Mesothelial cell of epicardium (in vitro differentiated cells): ENCODE measurements around the gene CEPT1. TPM values are rescaled to one million over a fixed set of nuclear protein-coding genes. Genes with fewer than 3 reads are reported as not detected.

Source experiments
- DNase-seq, 2 experiments: peaks; one replicate each; pipeline ENCODE4 v3.0.0; 2021; ENCODE audit warnings: low spot score in 2 of 2; ENCODE audit not compliant: unreplicated experiment in 2 of 2
- H3K27ac Mint-ChIP-seq: 2 replicates; pipeline ENCODE4 v1.8.0; 2021; ENCODE audit warnings: mixed read lengths
- H3K27me3 Mint-ChIP-seq: 2 replicates; pipeline ENCODE4 v1.8.0; 2021; ENCODE audit warnings: low read depth, mixed read lengths
- H3K36me3 Mint-ChIP-seq: 2 replicates; pipeline ENCODE4 v1.8.0; 2021; ENCODE audit warnings: mixed read lengths
- H3K4me1 Mint-ChIP-seq: 2 replicates; pipeline ENCODE4 v1.8.0; 2021; ENCODE audit warnings: mixed read lengths
- H3K4me3 Mint-ChIP-seq: 2 replicates; pipeline ENCODE4 v1.8.0; 2021; ENCODE audit warnings: mild to moderate bottlenecking, moderate library complexity, mixed read lengths
- H3K9me3 Mint-ChIP-seq: 2 replicates; pipeline ENCODE4 v1.8.0; 2021; ENCODE audit warnings: mixed read lengths
- total RNA-seq: library from RNA; stranded (reverse); gene quantifications from 3 replicates; pipeline ENCODE4 v1.2.1, GENCODE V29; 2021
- TF ChIP-seq, protein P1 (sequence below): fragments of 200-600 bp; sonication (generic); IDR thresholded peaks from one replicate; pipeline ENCODE4 v1.5.0; 2021; ENCODE audit warnings: antibody characterized with exemption; ENCODE audit not compliant: unreplicated experiment

Gene CEPT1
- total RNA-seq, 1 donor from 2014 or later: 38.9 TPM

DNA sequence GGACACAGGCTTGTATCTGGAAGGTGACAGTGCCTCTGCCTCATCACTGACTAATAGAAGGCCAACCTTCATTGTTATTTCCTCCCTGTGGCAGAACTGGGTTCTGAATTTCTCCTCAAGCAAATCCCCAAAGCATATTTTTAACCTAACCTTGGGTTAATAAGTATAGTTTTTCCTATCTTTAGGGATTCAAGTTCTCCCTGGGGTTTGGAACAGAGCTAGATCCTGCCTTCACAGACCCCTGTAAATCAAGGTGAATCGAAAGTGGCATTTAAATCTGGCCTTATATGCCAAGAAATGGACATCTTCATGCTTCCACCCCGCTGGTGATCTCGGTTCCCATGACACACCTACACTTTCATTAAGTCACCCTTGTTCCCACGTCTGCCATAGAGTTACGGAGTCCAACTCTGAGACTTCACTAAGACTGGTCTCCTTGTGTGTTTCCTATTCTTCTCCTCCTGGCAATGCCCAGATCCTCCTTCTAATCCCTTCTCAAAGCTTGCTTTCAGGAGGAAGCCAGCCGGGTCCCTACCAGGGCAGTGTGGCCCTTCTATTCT is 83.2 kb downstream of the CEPT1 start:
- no peaks in the 10 kb centered on the region for H3K36me3 Mint-ChIP-seq
- peaks cover 14% of the 10 kb centered on the region for H3K4me1 Mint-ChIP-seq
- no peak for DNase-seq
- no peak overlapping the region for H3K4me3 Mint-ChIP-seq
- no peak overlapping the region for H3K27ac Mint-ChIP-seq
- TF ChIP-seq, protein P1, sequence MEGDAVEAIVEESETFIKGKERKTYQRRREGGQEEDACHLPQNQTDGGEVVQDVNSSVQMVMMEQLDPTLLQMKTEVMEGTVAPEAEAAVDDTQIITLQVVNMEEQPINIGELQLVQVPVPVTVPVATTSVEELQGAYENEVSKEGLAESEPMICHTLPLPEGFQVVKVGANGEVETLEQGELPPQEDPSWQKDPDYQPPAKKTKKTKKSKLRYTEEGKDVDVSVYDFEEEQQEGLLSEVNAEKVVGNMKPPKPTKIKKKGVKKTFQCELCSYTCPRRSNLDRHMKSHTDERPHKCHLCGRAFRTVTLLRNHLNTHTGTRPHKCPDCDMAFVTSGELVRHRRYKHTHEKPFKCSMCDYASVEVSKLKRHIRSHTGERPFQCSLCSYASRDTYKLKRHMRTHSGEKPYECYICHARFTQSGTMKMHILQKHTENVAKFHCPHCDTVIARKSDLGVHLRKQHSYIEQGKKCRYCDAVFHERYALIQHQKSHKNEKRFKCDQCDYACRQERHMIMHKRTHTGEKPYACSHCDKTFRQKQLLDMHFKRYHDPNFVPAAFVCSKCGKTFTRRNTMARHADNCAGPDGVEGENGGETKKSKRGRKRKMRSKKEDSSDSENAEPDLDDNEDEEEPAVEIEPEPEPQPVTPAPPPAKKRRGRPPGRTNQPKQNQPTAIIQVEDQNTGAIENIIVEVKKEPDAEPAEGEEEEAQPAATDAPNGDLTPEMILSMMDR: no peak
- H3K9me3 Mint-ChIP-seq: no peaks in the 10 kb centered on the region
- no peaks in the 10 kb centered on the region for H3K27me3 Mint-ChIP-seq

DNA sequence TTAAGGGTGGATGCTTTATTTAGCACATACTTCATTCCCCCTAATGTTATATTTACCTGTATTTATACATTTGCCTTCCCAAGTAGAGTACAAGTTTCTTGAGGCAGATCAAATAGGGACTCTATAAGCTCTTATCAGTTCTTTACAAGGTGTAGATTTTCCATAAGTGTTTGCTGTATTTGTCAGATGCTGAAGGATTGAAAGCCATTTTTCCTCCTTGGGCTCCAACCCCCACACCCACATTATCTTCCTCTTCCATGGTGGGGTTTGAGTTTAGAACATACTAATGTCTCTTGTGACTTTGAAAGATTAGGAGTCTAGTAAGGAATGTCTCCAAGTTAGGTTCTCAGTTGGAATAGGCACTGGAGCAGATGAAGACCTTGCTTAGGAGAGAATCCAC is 85.1 kb downstream of the CEPT1 start:
- H3K36me3 Mint-ChIP-seq: no peaks in the 10 kb centered on the region
- peaks cover 14% of the 10 kb centered on the region for H3K4me1 Mint-ChIP-seq
- no peaks in the 10 kb centered on the region for H3K9me3 Mint-ChIP-seq
- no peak overlapping the region for H3K4me3 Mint-ChIP-seq
- no peak for DNase-seq
- no peaks in the 10 kb centered on the region for H3K27me3 Mint-ChIP-seq
- TF ChIP-seq, protein P1: no peak
- H3K27ac Mint-ChIP-seq: no peak overlapping the region

DNA sequence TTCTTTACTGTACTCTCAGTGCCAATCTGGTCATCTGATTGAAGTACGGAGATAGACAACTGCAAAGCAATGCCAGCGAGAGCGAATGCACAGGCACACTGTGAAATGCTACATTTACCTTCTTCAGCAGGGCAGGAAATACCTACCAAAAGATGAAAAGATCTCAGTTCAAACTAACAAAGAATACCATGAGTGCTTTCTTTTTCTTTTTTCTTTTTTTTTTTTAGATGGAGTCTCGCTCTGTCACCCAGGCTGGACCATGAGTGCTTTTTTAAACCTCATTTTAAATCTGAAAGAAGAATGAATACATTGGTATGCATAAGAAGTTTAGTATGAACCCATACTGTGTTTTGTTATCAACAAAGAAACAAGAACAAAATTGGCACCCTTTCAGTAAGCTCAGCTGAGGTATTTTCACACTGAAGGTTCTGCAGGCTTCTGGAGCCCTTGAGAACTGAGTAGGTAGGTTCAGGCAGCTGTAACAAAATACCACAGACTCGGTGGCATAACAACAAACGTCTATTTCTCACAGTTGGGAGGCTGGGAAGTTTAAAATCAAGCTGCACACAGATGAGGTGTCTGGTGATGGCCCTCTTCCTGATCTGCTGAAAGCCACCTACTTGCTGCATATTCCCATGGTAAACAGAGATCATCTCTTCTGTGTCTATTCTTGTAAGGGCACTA is 85.8 kb downstream of the CEPT1 start:
- DNase-seq: no peak
- peaks cover 14% of the 10 kb centered on the region for H3K4me1 Mint-ChIP-seq
- no peaks in the 10 kb centered on the region for H3K36me3 Mint-ChIP-seq
- no peaks in the 10 kb centered on the region for H3K27me3 Mint-ChIP-seq
- no peak overlapping the region for H3K4me3 Mint-ChIP-seq
- H3K27ac Mint-ChIP-seq: no peak overlapping the region
- TF ChIP-seq, protein P1: no peak
- no peaks in the 10 kb centered on the region for H3K9me3 Mint-ChIP-seq

DNA sequence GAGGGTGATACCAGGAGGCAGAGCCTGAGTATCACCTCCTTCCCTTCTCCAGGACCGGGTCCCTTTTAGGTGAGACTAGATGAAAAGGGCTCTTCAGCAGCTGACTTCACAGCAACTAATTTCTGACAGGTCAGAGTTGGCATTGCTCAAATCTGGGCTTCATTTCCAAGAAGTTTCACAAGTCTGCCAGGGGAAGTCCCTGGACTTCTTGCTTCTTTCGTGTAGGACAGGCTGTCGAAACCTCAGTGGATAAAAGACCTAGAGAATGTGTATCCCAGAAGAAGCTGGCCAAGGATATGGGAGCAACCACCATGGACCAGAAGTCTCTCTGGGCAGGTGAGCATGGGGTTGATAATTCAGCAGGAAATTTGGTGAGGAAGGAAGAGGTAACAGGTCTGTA is 87.4 kb downstream of the CEPT1 start, which contains the start of gene CHI3L2:
CHI3L2 (plus strand) TSS at position 280 of the 400 bp plus-strand sequence; CDS start at position 297, 17 bp downstream.
- TF ChIP-seq, protein P1: no peak
- no peaks in the 10 kb centered on the region for H3K9me3 Mint-ChIP-seq
- no peak within 1 kb of the TSS for H3K27ac Mint-ChIP-seq
- no peak within 1 kb of the TSS for H3K4me3 Mint-ChIP-seq
- H3K27me3 Mint-ChIP-seq: no peaks in the 10 kb centered on the region
- peaks cover 4% of the 10 kb centered on the region for H3K4me1 Mint-ChIP-seq
- no peak for DNase-seq
- H3K36me3 Mint-ChIP-seq: no peaks in the 10 kb centered on the region

DNA sequence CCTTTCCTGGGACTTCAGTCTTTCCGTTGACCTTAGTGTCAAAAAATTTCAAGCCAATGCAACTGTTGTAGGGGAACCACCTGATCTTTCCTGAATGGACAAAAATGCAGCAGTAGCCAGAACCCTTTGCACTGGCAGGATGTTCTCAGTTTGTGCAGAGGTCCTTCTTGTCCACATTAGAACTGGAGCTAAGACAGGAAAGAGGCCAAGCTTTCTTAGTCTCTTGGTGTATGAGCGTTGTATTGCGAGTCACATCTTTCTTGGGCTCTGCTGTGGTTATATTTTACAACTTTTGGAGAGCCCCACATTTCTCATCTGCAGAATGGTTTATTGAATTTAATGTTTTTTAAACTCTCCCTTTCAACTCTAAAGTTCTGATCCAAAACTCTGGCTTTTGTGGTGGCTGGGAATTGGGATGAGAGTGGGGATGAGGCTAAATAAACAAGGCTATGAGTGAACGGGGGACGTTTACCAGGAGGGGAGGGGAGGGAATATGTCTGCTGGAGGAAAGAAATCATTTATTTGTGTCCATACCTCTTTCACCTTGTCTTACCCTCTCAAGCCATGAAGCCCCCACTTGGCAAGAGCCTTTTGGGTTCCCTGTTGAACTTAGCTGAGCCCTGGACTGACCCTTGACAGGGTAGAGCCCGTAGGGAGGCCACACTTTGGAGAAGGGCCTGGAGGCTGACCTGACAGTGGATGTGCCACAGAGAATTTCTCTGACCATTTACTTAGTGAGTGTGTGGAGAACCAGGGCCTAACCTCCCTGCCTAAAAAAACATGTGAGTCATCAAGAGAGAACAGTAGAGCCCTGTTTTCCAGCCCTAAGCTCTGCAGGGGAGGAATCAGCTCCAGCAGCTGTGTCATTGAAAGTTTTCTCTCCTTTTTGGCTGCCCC is 88.1 kb downstream of the CEPT1 start:
- no peak overlapping the region for H3K4me3 Mint-ChIP-seq

More for the DNA sequence above, 88.1 kb downstream of the CEPT1 start:
- DNase-seq: no peak
- Mint-ChIP-seq H3K9me3 (no peaks in the 10 kb centered on the region), H3K27me3 (no peaks in the 10 kb centered on the region), H3K27ac (no peak overlapping the region), H3K4me1 (no peaks in the 10 kb centered on the region), H3K36me3 (no peaks in the 10 kb centered on the region)
- TF ChIP-seq, protein P1: no peak
